MCF 10A (cell line): Measurements from ENCODE around the gene MAN2A2. TPM values are rescaled to one million over a fixed set of nuclear protein-coding genes. Genes with fewer than 3 reads are reported as not detected.

Experiments used
- BruUV-seq: library from RNA; stranded (reverse); fragments of 400-500 nt; replicated peaks from 2 replicates; lab custom pipeline; 2021; lab: Mats Ljungman, UMichigan
- CTCF ChIA-PET: fragments of 300-600 bp; sonication (Branson Sonifier 250); formaldehyde crosslinking; extraction: SDS; loops from one replicate; lab custom pipeline; 2021; ENCODE audit warnings: antibody characterized with exemption, inconsistent platforms; lab: Yijun Ruan, JAX
- POLR2A ChIA-PET: fragments of 300-600, 350-650 bp; sonication (Branson Sonifier 250); formaldehyde crosslinking; extraction: SDS; loops from one replicate; lab custom pipeline; 2020; ENCODE audit warnings: antibody characterized with exemption, inconsistent platforms; lab: Yijun Ruan, JAX
- DNase-seq: peaks from one replicate; pipeline ENCODE4 v3.0.0-alpha.2; 2018; ENCODE audit not compliant: unreplicated experiment
- H3K27ac Mint-ChIP-seq: one replicate; pipeline ENCODE4 v1.8.0; 2022; ENCODE audit warnings: mild to moderate bottlenecking, low read depth, mixed read lengths; ENCODE audit not compliant: unreplicated experiment
- H3K27me3 Mint-ChIP-seq: one replicate; pipeline ENCODE4 v1.8.0; 2022; ENCODE audit warnings: mixed read lengths; ENCODE audit not compliant: insufficient read depth, unreplicated experiment
- H3K36me3 Mint-ChIP-seq: one replicate; pipeline ENCODE4 v1.8.0; 2022; ENCODE audit warnings: mild to moderate bottlenecking, moderate library complexity, mixed read lengths; ENCODE audit not compliant: insufficient read depth, unreplicated experiment
- H3K4me1 Mint-ChIP-seq: one replicate; pipeline ENCODE4 v1.8.0; 2022; ENCODE audit warnings: mixed read lengths; ENCODE audit not compliant: insufficient read depth, unreplicated experiment
- H3K4me3 Mint-ChIP-seq: one replicate; pipeline ENCODE4 v1.8.0; 2022; ENCODE audit warnings: mild to moderate bottlenecking, moderate library complexity, mixed read lengths; ENCODE audit not compliant: unreplicated experiment
- H3K9me3 Mint-ChIP-seq: one replicate; pipeline ENCODE4 v1.8.0; 2022; ENCODE audit warnings: mixed read lengths; ENCODE audit not compliant: unreplicated experiment
- CTCF ChIP-seq: fragments of 200-600 bp; IDR thresholded peaks from one replicate; pipeline ENCODE4 v1.8.0; 2022; ENCODE audit warnings: antibody characterized with exemption, mild to moderate bottlenecking; ENCODE audit not compliant: unreplicated experiment
- intact Hi-C: fragments of 100-400 bp; cut with micrococcal nuclease; formaldehyde crosslinking; loops from 2 replicates; pipeline ENCODE4 v1.14.1; 2022
- total RNA-seq: library from RNA; stranded (reverse); gene quantifications from 2 replicates; pipeline ENCODE4 v1.2.3, GENCODE V29; 2022

Gene MAN2A2
- total RNA-seq, 1 experiment from 2014 or later, result 42.4 TPM

GRCh38 chr15:90913398-90913944 lies 10.4 kb downstream of the MAN2A2 start:
- ChIA-PET POLR2A (interaction anchor here (0.9 to 1.6 kb wide), 3 partner anchors 10 to 17 kb away, joined by 4 to 5 read pairs (median 4); partner anchors contain the start of gene MAN2A2), CTCF (interaction anchor here (0.7 to 1.6 kb wide), 3 partner anchors 11 to 28 kb away, joined by 3 to 4 read pairs (median 3); partner anchors contain the start of genes HDDC3 and MAN2A2)
- peaks cover 34% of the 10 kb centered on the region for H3K36me3 Mint-ChIP-seq
- no peak for DNase-seq
- H3K4me3 Mint-ChIP-seq, result no peak overlapping the region
- intact Hi-C loops, result no loop called here
- TF ChIP-seq CTCF, result no peak
- no peaks in the 10 kb centered on the region for H3K9me3 Mint-ChIP-seq
- no peaks in the 10 kb centered on the region for H3K4me1 Mint-ChIP-seq
- H3K27me3 Mint-ChIP-seq, result no peaks in the 10 kb centered on the region
- BruUV-seq, result no TSS peak
- H3K27ac Mint-ChIP-seq, result no peak overlapping the region

GRCh38 chr15:90914305-90915080 lies 11.4 kb downstream of the MAN2A2 start:
- no peak overlapping the region for H3K4me3 Mint-ChIP-seq
- no peaks in the 10 kb centered on the region for H3K9me3 Mint-ChIP-seq
- intact Hi-C loops, result no loop called here
- TF ChIP-seq CTCF, result no peak
- no peak overlapping the region for H3K27ac Mint-ChIP-seq
- no peak for DNase-seq
- BruUV-seq, result no TSS peak
- CTCF ChIA-PET, result interaction anchor here (0.8 to 1.6 kb wide), 2 partner anchors 12 to 141 kb away, joined by 3 to 4 read pairs; partner anchors contain the start of gene MAN2A2
- POLR2A ChIA-PET, result interaction anchor here (0.9 to 1.6 kb wide), 3 partner anchors 11 to 16 kb away, joined by 4 to 5 read pairs (median 4); partner anchors contain the start of gene MAN2A2
- H3K27me3 Mint-ChIP-seq, result no peaks in the 10 kb centered on the region
- H3K36me3 Mint-ChIP-seq, result peaks cover 44% of the 10 kb centered on the region
- no peaks in the 10 kb centered on the region for H3K4me1 Mint-ChIP-seq

GRCh38 chr15:90915216-90915807 lies 12.2 kb downstream of the MAN2A2 start:
- Mint-ChIP-seq H3K36me3 (peaks cover 42% of the 10 kb centered on the region), H3K9me3 (no peaks in the 10 kb centered on the region), H3K4me1 (no peaks in the 10 kb centered on the region), H3K27ac (no peak overlapping the region), H3K27me3 (no peaks in the 10 kb centered on the region), H3K4me3 (no peak overlapping the region)
- DNase-seq, result no peak
- no peak for TF ChIP-seq CTCF
- ChIA-PET POLR2A (no interaction called here), CTCF (interaction anchor here (0.8 to 1.6 kb wide), 3 partner anchors 13 to 34 kb away, joined by 4 read pairs; partner anchors contain the start of gene MAN2A2)
- intact Hi-C loops, result no loop called here
- no TSS peak for BruUV-seq
